ENCODE measurements around the gene NR3C2.
"Not testable (repeated sequence)": the region's sequence is repeated elsewhere in the genome, so short reads cannot be mapped to it uniquely, and the experiment has no call there.

Gene NR3C2

GRCh38 chr4:148112231-148112982 lies 329.8 kb downstream of the NR3C2 start:
- no peak for DNase-seq (ENCODE audit: low read depth in 2 of 2)

DNA sequence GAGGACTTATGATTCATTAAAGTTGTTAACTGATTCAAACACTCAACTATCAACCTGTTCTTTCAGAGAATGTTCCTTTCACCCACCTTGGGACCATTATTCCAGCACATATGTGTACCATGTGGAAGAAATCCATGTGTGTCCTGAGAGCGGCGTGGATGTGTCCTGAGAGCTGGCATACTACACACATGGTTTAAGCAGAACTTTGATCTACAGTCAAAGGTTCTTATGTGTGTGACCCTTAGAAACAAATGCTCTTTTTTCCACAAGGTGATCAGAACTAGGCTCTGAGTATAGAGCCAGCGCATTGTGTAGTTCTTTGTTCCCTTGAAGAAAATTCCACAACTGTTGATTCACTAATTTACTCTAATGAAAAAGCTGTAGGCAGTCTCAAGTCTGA lies 332.0 kb downstream of the NR3C2 start:
- DNase-seq (ENCODE audit: low read depth in 2 of 2): no peak

- no peak for DNase-seq (ENCODE audit: low read depth in 2 of 2)
These were observed 333.0 kb downstream of the NR3C2 start for GRCh38 chr4:148109216-148109615.

DNA sequence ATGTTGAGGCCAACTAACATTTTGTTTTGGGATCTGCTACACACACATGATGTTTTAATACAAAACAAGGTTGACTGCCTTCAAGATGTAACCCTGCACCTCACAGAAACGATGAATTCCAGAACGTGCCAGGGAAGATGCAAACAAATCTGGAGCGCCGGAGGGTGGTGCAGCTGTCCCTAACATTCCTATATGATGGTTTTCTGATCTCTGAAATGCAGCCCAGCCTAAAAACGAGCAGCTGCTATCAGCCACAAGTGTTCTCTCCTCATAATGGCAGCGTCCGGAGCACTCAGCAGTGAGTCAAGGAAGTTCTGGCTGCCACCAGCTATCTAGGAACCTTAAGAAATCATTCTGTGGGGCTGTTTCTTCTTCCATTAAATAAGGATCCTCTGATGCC lies 333.4 kb downstream of the NR3C2 start:
- DNase-seq (ENCODE audit: low read depth in 2 of 2): no peak

GRCh38 chr4:148103597-148104355 lies 338.4 kb downstream of the NR3C2 start:
- DNase-seq (ENCODE audit: low read depth in 2 of 2): no peak

GRCh38 chr4:148101790-148102189 lies 340.4 kb downstream of the NR3C2 start:
- DNase-seq (ENCODE audit: low read depth in 2 of 2): no peak

DNA sequence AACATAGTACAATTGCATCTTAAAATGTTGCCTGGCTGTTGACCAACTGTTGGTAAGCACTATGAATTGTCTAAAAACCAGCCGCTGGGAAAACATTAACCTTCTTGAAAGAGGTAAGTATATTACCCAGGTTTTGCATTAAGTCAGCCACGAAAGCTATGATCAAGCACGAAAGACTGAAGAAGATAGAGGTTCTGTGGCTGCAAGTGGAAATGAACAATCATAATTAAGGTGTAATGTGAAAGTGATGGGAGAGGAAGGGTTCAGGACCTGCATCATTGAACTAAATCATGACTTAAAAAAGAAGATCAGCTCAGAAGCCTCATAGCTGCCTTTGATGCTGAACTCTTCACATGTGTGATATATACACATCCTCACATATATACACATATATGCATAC lies 341.0 kb downstream of the NR3C2 start:
- no peak for DNase-seq (ENCODE audit: low read depth in 2 of 2)

DNA sequence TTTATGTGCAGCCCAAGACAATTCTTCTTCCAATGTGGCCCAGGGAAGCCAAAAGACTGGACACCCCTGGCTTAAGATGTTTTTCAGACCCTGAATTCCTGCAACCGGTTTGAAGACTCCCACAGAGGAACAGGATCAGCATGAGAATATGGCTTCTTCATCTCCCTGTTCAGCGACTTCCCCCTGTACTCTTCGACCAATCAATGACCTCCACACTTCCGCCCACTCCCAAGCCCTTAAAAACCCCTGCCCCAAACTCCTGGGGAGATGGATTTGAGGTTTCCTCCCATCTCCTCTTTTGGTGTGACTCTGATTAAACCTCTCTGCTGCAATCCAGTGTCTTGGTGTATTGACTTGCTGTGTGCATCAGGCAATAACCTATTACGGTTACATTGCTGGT lies 344.4 kb downstream of the NR3C2 start:
- DNase-seq (ENCODE audit: low read depth in 2 of 2): no peak

DNA sequence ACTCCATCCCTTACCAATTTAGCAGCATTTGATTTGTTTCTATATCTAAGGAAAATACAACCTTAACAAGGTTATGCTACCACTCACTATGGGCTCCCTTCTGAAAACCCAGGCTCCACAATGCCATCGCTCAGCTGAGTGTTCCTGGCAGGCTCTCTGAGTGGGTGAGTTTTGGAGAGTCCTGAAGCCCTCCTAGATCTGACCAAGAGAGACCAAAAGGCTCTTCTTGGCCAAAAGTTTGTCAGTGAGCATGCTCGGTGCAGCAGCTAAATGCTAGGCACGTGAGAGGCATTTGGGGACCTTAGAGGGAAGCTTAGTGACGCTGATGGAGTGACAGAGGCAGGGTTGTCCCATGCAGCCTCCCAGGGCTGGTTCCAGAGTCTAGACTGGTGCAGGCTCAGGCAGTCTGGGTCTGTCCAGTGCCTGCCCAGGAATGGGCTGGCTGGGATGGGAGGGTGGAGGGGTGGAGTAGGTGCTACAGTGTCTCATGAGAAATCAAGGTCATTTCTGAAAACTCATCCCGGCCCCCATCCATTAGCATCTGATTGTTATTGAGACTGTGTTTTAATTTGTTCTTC lies 346.8 kb downstream of the NR3C2 start:
- DNase-seq (ENCODE audit: low read depth in 2 of 2): no peak

DNA sequence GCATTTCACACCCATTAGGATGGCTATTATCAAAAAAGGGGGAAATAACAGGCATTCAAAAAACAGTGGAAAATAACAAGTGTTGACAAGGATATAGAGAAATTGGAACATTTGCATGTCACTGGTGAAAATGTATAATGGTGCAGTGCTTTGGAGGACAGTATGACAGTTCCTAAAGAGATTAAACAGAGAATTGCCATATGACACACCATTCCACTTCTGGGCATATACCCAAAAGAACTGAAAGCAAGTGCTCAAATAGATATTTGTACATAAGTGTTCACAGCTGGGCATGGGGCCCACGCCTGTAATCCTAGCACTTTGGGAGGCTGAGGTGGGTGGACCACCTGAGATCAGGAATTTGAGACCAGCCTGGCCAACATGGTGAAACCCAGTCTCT lies 348.1 kb downstream of the NR3C2 start:
- DNase-seq (ENCODE audit: low read depth in 2 of 2): no peak

GRCh38 chr4:148093065-148093464 lies 349.1 kb downstream of the NR3C2 start:
- DNase-seq (ENCODE audit: low read depth in 2 of 2): no peak

- DNase-seq (ENCODE audit: low read depth in 2 of 2): no peak
These were observed 349.7 kb downstream of the NR3C2 start for GRCh38 chr4:148092316-148093014.

- DNase-seq (ENCODE audit: low read depth in 2 of 2): no peak
These were observed 350.3 kb downstream of the NR3C2 start for GRCh38 chr4:148091896-148092295.

- no peak for DNase-seq (ENCODE audit: low read depth in 2 of 2)
These were observed 351.4 kb downstream of the NR3C2 start for GRCh38 chr4:148090503-148091476.

DNA sequence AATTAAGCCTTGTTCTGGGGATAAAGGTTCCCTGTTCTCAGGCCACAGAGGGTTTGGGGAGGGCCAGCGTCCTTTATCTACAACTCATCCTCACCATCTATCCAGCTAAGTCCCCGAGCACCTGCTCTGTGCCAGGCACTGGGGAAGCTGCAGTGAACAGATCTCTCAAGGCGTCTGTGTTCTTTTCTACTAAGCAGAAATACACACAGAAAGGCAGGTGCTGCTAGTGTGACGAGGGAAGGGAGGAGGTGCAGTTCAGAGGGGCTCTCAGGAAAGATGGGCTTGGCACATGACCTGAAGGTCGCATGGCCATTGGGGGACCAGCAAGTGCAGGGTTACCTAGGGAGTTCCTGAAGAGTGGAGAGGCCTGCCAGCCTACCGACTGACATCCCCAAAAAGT lies 352.2 kb downstream of the NR3C2 start:
- no peak for DNase-seq (ENCODE audit: low read depth in 2 of 2)

DNA sequence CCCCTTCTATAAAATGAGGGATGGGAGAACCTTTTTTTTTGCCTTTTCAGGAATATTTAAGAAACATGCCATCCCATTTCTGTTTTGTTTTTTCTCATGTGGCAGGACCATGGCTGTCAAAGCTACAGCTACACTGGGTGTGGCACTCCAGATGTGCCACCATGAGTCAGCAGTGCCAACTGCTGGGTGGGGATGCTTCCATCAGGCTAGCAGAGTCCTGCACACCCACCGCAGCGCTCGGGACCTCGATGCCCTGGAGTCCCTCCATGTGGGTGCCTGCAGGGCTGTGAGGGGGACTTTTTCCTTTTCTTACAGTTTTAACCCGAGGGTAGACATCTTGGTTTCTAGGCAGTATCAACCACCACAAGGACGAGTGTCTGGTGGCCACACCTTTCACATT lies 352.6 kb downstream of the NR3C2 start:
- DNase-seq (ENCODE audit: low read depth in 2 of 2): no peak

- DNase-seq (ENCODE audit: low read depth in 2 of 2): not testable (repeated sequence)
These were observed 359.1 kb downstream of the NR3C2 start for GRCh38 chr4:148083073-148083472.

GRCh38 chr4:148081745-148082144 lies 360.5 kb downstream of the NR3C2 start:
- no peak for DNase-seq (ENCODE audit: low read depth in 2 of 2)

- no peak for DNase-seq (ENCODE audit: low read depth in 2 of 2)
These were observed 360.9 kb downstream of the NR3C2 start for GRCh38 chr4:148081267-148081666.

GRCh38 chr4:148079961-148080360 lies 362.3 kb downstream of the NR3C2 start:
- DNase-seq (ENCODE audit: low read depth in 2 of 2): no peak

GRCh38 chr4:148078061-148078460 lies 364.2 kb downstream of the NR3C2 start:
- no peak for DNase-seq (ENCODE audit: low read depth in 2 of 2)

Measured in stimulated activated CD8-positive, alpha-beta memory T cell treated with anti-CD3 and anti-CD28 coated beads, Interleukin-2, amount 100 ng/mL, for 48 hours (primary cell).